ENCODE data around the gene CDH16. TPM values are rescaled to one million over a fixed set of nuclear protein-coding genes. Genes with fewer than 3 reads are reported as not detected.

Gene CDH16
- total RNA-seq, 1 donor: not detected

DNA sequence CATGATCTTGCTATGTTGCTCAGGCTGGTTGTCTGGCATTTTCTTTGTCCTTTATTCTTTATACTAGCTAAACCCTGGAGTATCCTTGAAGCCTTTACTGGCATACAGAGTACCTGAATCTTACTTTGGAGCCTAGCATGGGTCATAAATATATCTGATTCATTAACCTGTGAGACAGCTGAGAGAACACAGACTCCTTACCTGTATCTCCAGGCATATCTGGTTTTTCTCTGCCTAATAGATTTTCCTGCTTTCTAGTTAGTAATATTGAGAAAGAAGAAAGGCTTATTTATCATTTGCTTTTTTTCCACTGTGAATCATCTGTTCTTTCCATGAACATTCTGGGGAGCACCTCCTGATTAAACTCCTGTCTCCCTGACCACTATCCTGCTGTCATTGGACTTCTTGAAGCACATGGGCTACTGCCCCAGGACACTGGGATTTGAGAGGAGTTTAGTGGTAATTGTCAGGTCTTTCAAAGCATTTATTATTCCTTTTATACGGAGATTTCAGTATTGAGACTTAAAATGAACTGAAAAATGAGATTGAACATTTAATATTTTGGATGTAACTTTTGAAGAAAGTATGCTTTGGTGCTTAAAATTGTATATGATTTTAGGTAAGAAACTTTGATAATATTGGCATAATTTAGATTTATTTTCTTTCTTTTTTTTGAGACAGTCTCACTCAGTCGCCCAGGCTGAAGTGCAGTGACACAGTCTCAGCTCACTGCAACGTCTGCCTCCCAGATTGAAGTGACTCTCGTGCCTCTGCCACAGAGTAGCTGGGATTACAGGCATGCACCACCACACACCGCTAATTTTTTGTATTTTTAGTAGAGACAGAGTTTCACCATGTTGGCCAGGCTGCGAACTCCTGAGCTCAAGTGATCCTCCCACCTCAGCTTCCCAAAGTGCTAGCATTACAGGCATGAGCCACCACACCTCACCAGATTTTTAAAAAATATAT is 29.8 kb downstream of the CDH16 start:
- H3K9me3 ChIP-seq (ENCODE audit: low read depth, low read length): no peaks in the 10 kb centered on the region
- no peaks in the 10 kb centered on the region for H3K4me1 ChIP-seq (ENCODE audit: insufficient read depth, low read length)
- H3K4me3 ChIP-seq (ENCODE audit: low read length): no peak overlapping the region
- H3K27me3 ChIP-seq (ENCODE audit: insufficient read depth, low read length): no peaks in the 10 kb centered on the region

- no peak overlapping the region for H3K4me3 ChIP-seq (ENCODE audit: low read length)
- H3K4me1 ChIP-seq (ENCODE audit: insufficient read depth, low read length): no peaks in the 10 kb centered on the region
- H3K27me3 ChIP-seq (ENCODE audit: insufficient read depth, low read length): no peaks in the 10 kb centered on the region
- no peaks in the 10 kb centered on the region for H3K9me3 ChIP-seq (ENCODE audit: low read depth, low read length)
These were observed 31.8 kb downstream of the CDH16 start for GRCh38 chr16:66886914-66887313.

GRCh38 chr16:66886321-66886720 is 32.4 kb downstream of the CDH16 start:
- no peaks in the 10 kb centered on the region for H3K9me3 ChIP-seq (ENCODE audit: low read depth, low read length)
- H3K4me3 ChIP-seq (ENCODE audit: low read length): no peak overlapping the region
- H3K4me1 ChIP-seq (ENCODE audit: insufficient read depth, low read length): peaks cover 4% of the 10 kb centered on the region
- peaks cover 2% of the 10 kb centered on the region for H3K27me3 ChIP-seq (ENCODE audit: insufficient read depth, low read length)

GRCh38 chr16:66885491-66885890 is 33.2 kb downstream of the CDH16 start:
- H3K4me1 ChIP-seq (ENCODE audit: insufficient read depth, low read length): peaks cover 12% of the 10 kb centered on the region
- H3K4me3 ChIP-seq (ENCODE audit: low read length): no peak overlapping the region
- no peaks in the 10 kb centered on the region for H3K9me3 ChIP-seq (ENCODE audit: low read depth, low read length)

DNA sequence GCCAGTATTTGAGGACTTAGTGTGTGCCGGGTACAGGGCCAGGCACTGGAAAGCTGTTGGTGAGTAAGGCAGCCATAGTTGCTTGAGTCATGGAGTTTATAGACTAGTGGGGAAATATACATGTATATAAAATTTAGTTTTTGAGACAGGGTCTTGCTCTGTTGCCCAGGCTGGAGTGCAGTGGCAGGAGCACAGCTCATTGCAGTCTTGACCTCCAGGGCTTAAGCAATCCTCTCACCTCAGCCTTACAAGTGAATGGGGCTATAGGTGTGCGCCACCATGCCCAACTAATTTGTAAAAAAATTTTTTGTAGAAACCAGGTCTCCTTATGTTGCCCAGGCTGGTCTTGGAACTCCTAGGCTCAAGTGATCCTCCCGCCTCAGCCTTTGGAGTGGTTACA is 36.0 kb downstream of the CDH16 start:
- no peaks in the 10 kb centered on the region for H3K9me3 ChIP-seq (ENCODE audit: low read depth, low read length)
- H3K4me3 ChIP-seq (ENCODE audit: low read length): no peak overlapping the region
- H3K4me1 ChIP-seq (ENCODE audit: insufficient read depth, low read length): peaks cover 28% of the 10 kb centered on the region
- H3K27me3 ChIP-seq (ENCODE audit: insufficient read depth, low read length): peaks cover 2% of the 10 kb centered on the region

More at GRCh38 chr16:66885491-66885890, 33.2 kb downstream of the CDH16 start:
- peaks cover 2% of the 10 kb centered on the region for H3K27me3 ChIP-seq (ENCODE audit: insufficient read depth, low read length)

DNA sequence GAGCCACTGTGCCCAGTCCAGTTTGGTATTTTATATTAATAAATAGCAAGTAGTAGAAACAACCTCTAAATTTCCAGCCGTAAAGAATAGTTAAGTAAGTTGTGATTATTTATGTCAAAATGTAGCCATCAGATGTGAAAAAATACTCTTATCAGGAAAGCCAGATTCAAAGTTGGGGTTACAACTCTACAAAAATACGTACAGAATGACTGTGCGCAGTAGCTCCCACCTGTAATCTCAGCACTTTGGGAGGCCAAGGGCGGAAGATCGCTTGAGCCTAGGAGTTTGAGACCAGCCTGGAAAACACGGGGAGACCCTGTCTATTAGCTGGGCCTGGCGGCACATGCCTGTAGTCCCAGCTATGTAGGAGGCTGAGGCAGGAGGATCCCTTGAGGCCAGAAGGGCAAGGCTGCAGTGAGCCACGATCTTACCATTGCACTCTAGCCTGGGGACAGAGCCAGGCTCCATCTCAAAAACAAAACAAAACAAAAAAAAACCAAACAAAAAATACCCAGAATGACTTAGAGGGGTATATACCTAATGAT is 36.6 kb downstream of the CDH16 start:
- no peak overlapping the region for H3K4me3 ChIP-seq (ENCODE audit: low read length)

DNA sequence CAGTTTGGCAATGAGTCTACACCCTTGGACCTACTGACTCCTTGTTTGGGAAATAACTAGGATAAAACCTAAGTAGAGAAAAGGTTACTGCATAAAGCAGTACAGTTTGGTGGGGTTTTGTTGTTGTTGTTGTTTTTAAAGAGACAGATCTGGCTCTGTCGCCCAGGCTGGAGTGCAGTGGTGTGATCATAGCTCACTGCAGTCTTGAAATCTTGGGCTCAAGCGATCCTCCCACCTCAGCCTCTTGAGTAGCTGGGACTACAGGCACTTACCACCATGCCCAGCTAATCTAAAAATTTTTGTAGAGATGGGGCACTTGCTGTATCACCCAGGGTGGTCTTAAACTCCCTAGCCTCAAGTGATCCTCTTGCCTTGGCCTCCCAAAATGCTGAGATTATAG is 37.1 kb downstream of the CDH16 start:
- Histone ChIP-seq H3K4me3 (ENCODE audit: low read length) (no peak overlapping the region), H3K4me1 (ENCODE audit: insufficient read depth, low read length) (peaks cover 30% of the 10 kb centered on the region), H3K9me3 (ENCODE audit: low read depth, low read length) (no peaks in the 10 kb centered on the region), H3K27me3 (ENCODE audit: insufficient read depth, low read length) (peaks cover 2% of the 10 kb centered on the region)

More for the DNA sequence above, 36.6 kb downstream of the CDH16 start:
- no peaks in the 10 kb centered on the region for H3K9me3 ChIP-seq (ENCODE audit: low read depth, low read length)
- peaks cover 2% of the 10 kb centered on the region for H3K27me3 ChIP-seq (ENCODE audit: insufficient read depth, low read length)
- peaks cover 30% of the 10 kb centered on the region for H3K4me1 ChIP-seq (ENCODE audit: insufficient read depth, low read length)

- H3K4me3 ChIP-seq (ENCODE audit: low read length): peak overlapping the region; percentile 75
- peaks cover 2% of the 10 kb centered on the region for H3K27me3 ChIP-seq (ENCODE audit: insufficient read depth, low read length)
- no peaks in the 10 kb centered on the region for H3K9me3 ChIP-seq (ENCODE audit: low read depth, low read length)
These were observed 37.7 kb downstream of the CDH16 start for GRCh38 chr16:66881014-66881417.

DNA sequence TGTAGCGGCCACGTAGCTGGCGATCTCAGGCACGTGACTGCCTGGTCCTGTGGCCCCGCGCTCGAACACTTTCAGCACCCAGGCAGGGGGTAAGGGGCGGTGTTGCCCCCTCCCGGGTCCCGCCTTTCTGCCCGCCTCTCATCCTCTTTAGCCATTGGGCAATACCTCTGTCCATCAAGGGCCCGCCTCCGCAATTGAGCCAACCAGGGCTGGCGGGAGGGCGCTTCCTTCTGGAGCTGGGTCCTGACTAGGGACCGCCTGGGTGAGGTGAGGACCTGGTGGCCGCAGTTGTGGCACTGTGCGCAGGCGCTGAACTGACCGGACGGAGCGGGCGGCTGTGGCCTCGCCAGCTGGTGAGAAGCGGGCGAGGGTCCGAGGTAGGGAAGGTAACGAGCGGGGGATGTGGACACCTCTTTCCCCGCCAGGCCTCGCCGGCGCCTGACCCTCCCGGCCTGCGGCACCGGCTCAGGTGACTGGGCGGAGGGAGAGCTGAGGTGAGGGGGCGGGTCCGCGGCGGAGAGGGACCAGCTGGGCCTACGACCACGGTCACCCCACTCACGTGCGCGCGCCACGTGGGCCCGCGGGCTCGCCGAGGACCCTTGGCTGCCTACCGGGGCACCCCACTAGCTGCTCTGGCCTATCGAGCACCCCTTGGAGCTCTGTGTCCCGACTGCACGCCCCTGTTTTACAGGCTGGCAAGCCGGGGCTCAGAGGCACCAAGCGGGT is 38.2 kb downstream of the CDH16 start, which contains the start of gene PDP2:
Gene PDP2 (plus strand): TSS at position 228 of the 726 bp plus-strand sequence. CDS start 3,770 bp downstream, outside the sequence.
- peaks cover 30% of the 10 kb centered on the region for H3K4me1 ChIP-seq (ENCODE audit: insufficient read depth, low read length)
- H3K4me3 ChIP-seq (ENCODE audit: low read length): peak within 1 kb of the TSS; percentile 75
- H3K27me3 ChIP-seq (ENCODE audit: insufficient read depth, low read length): peaks cover 2% of the 10 kb centered on the region
- H3K9me3 ChIP-seq (ENCODE audit: low read depth, low read length): no peaks in the 10 kb centered on the region

More at GRCh38 chr16:66881014-66881417, 37.7 kb downstream of the CDH16 start:
- H3K4me1 ChIP-seq (ENCODE audit: insufficient read depth, low read length): peaks cover 30% of the 10 kb centered on the region

- Histone ChIP-seq H3K27me3 (ENCODE audit: insufficient read depth, low read length) (peaks cover 6% of the 10 kb centered on the region), H3K4me1 (ENCODE audit: insufficient read depth, low read length) (peaks cover 47% of the 10 kb centered on the region), H3K9me3 (ENCODE audit: low read depth, low read length) (no peaks in the 10 kb centered on the region), H3K4me3 (ENCODE audit: low read length) (no peak overlapping the region)
These were observed 40.6 kb downstream of the CDH16 start for GRCh38 chr16:66878067-66878466.

GRCh38 chr16:66874079-66874775 is 44.5 kb downstream of the CDH16 start:
- H3K4me1 ChIP-seq (ENCODE audit: insufficient read depth, low read length): peaks cover 38% of the 10 kb centered on the region
- no peak overlapping the region for H3K4me3 ChIP-seq (ENCODE audit: low read length)
- no peaks in the 10 kb centered on the region for H3K9me3 ChIP-seq (ENCODE audit: low read depth, low read length)
- H3K27me3 ChIP-seq (ENCODE audit: insufficient read depth, low read length): peaks cover 4% of the 10 kb centered on the region

- peaks cover 38% of the 10 kb centered on the region for H3K4me1 ChIP-seq (ENCODE audit: insufficient read depth, low read length)
- no peaks in the 10 kb centered on the region for H3K9me3 ChIP-seq (ENCODE audit: low read depth, low read length)
- H3K4me3 ChIP-seq (ENCODE audit: low read length): no peak overlapping the region
- H3K27me3 ChIP-seq (ENCODE audit: insufficient read depth, low read length): peaks cover 4% of the 10 kb centered on the region
These were observed 45.0 kb downstream of the CDH16 start for GRCh38 chr16:66873685-66874055.

- Histone ChIP-seq H3K4me1 (ENCODE audit: insufficient read depth, low read length) (peaks cover 34% of the 10 kb centered on the region), H3K9me3 (ENCODE audit: low read depth, low read length) (no peaks in the 10 kb centered on the region), H3K4me3 (ENCODE audit: low read length) (peak overlapping the region; percentile 1), H3K27me3 (ENCODE audit: insufficient read depth, low read length) (peaks cover 4% of the 10 kb centered on the region)
These were observed 45.6 kb downstream of the CDH16 start for GRCh38 chr16:66872943-66873684.

GRCh38 chr16:66872559-66872942 is 46.1 kb downstream of the CDH16 start:
- peaks cover 28% of the 10 kb centered on the region for H3K4me1 ChIP-seq (ENCODE audit: insufficient read depth, low read length)
- no peaks in the 10 kb centered on the region for H3K9me3 ChIP-seq (ENCODE audit: low read depth, low read length)
- no peak overlapping the region for H3K4me3 ChIP-seq (ENCODE audit: low read length)

More at GRCh38 chr16:66872559-66872942, 46.1 kb downstream of the CDH16 start:
- H3K27me3 ChIP-seq (ENCODE audit: insufficient read depth, low read length): peaks cover 4% of the 10 kb centered on the region
